GM20431 (cell line): Measurements from ENCODE around the gene MRC2.
"Not testable (repeated sequence)": the region's sequence is repeated elsewhere in the genome, so short reads cannot be mapped to it uniquely, and the experiment has no call there.

ENCODE experiments used
- in situ Hi-C: fragments of 300-500 bp; cut with MseI, MboI; formaldehyde crosslinking; loops from one replicate; pipeline ENCODE4 v1.15.0; 2020; ENCODE audit warnings: low sequenced_read_pairs; ENCODE audit not compliant: unreplicated experiment

MRC2 gene

GRCh38 chr17:62611292-62611691 is 16.2 kb upstream of the MRC2 start:
- in situ Hi-C loops: no loop called here

GRCh38 chr17:62611728-62612127 is 15.7 kb upstream of the MRC2 start:
- in situ Hi-C loops: no loop called here

GRCh38 chr17:62612289-62612688 is 15.2 kb upstream of the MRC2 start:
- in situ Hi-C loops: not testable (repeated sequence)

- in situ Hi-C loops: not testable (repeated sequence)
These were observed 14.4 kb upstream of the MRC2 start for GRCh38 chr17:62613095-62613494.

- in situ Hi-C loops: no loop called here
These were observed 13.3 kb upstream of the MRC2 start for GRCh38 chr17:62614142-62614541.

GRCh38 chr17:62615503-62615902 is 12.0 kb upstream of the MRC2 start:
- in situ Hi-C loops: no loop called here

- in situ Hi-C loops: no loop called here
These were observed 10.2 kb upstream of the MRC2 start for GRCh38 chr17:62616993-62617893.

- in situ Hi-C loops: no loop called here
These were observed 9.5 kb upstream of the MRC2 start for GRCh38 chr17:62617894-62618472.

GRCh38 chr17:62618647-62619416 is 8.6 kb upstream of the MRC2 start:
- in situ Hi-C loops: no loop called here

- in situ Hi-C loops: no loop called here
These were observed 7.9 kb upstream of the MRC2 start for GRCh38 chr17:62619417-62620155.

GRCh38 chr17:62621223-62621622 is 6.2 kb upstream of the MRC2 start:
- in situ Hi-C loops: no loop called here

GRCh38 chr17:62625184-62625869 is 2.1 kb upstream of the MRC2 start:
- in situ Hi-C loops: no loop called here

GRCh38 chr17:62625870-62626200 is 1.6 kb upstream of the MRC2 start:
- in situ Hi-C loops: no loop called here

GRCh38 chr17:62626719-62627218 is 701 bp upstream of the MRC2 start:
- in situ Hi-C loops: no loop called here

GRCh38 chr17:62627904-62628633 is 599 bp downstream of the MRC2 start:
- in situ Hi-C loops: no loop called here

- in situ Hi-C loops: no loop called here
These were observed 1.5 kb downstream of the MRC2 start for GRCh38 chr17:62628831-62629555.

GRCh38 chr17:62629556-62630364 is 2.3 kb downstream of the MRC2 start:
- in situ Hi-C loops: no loop called here
